ENCODE data around the gene POMGNT2.

GRCh38 chr3:43120937-43121336 lies 15.1 kb upstream of the POMGNT2 start:
- TF ChIP-seq, protein P1, sequence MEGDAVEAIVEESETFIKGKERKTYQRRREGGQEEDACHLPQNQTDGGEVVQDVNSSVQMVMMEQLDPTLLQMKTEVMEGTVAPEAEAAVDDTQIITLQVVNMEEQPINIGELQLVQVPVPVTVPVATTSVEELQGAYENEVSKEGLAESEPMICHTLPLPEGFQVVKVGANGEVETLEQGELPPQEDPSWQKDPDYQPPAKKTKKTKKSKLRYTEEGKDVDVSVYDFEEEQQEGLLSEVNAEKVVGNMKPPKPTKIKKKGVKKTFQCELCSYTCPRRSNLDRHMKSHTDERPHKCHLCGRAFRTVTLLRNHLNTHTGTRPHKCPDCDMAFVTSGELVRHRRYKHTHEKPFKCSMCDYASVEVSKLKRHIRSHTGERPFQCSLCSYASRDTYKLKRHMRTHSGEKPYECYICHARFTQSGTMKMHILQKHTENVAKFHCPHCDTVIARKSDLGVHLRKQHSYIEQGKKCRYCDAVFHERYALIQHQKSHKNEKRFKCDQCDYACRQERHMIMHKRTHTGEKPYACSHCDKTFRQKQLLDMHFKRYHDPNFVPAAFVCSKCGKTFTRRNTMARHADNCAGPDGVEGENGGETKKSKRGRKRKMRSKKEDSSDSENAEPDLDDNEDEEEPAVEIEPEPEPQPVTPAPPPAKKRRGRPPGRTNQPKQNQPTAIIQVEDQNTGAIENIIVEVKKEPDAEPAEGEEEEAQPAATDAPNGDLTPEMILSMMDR (IDR thresholded peaks at IDR 0.05), result no peak
- TF ChIP-seq TEAD4 (IDR thresholded peaks at IDR 0.05; ENCODE audit: borderline replicate concordance, insufficient read depth) (no peak), USF1 (IDR thresholded peaks at IDR 0.05; ENCODE audit: borderline replicate concordance, low read depth) (no peak), MAX (IDR thresholded peaks at IDR 0.05; ENCODE audit: low read depth) (no peak), FOXJ3 (CRISPR knock-in tag; IDR thresholded peaks at IDR 0.05) (no peak), GATA2 (CRISPR knock-in tag; IDR thresholded peaks at IDR 0.05) (no peak), YY1 (IDR thresholded peaks at IDR 0.05; ENCODE audit: low read depth) (no peak), EZH2phosphoT487 (IDR thresholded peaks at IDR 0.05; ENCODE audit: borderline replicate concordance, low read depth) (no peak)
